Measurements from ENCODE around the gene NLRP8. TPM values are rescaled to one million over a fixed set of nuclear protein-coding genes. Genes with fewer than 3 reads are reported as not detected.

Gene NLRP8
- total and polyA plus RNA-seq, 2 donors (not counting 1 experiment from before 2014, with no cell fraction given) = not detected

- POLR2A ChIA-PET = no interaction called here
- intact Hi-C loops (cut with micrococcal nuclease) = no loop called here
These were observed 37.6 kb downstream of the NLRP8 start for GRCh38 chr19:55985254-55985653.

GRCh38 chr19:55986487-55986886, 38.9 kb downstream of the NLRP8 start, which contains the start of gene NLRP5:
TSS of gene NLRP5 (plus strand) at chr19:55986775.
- Histone ChIP-seq H3K27ac (ENCODE audit: low read length in 2 of 2) (no peak within 1 kb of the TSS), H3K9me3 (ENCODE audit: control extremely low read depth in 1 of 3, control insufficient read depth in 2 of 3, insufficient read depth in 1 of 3, low read length in 2 of 3) (peaks cover 0 to 13% (median 0%) of the 10 kb centered on the region in 3 donors), H3K79me2 (ENCODE audit: control insufficient read depth, insufficient read depth, low read length) (no peaks in the 10 kb centered on the region), H4K20me1 (ENCODE audit: control insufficient read depth, insufficient read depth, low read length, poor library complexity, severe bottlenecking) (no peaks in the 10 kb centered on the region), H2AFZ (ENCODE audit: insufficient read depth, low read depth, low read length, poor library complexity, severe bottlenecking) (no peak within 1 kb of the TSS), H3K9ac (ENCODE audit: low read length) (no peak within 1 kb of the TSS), H3K36me3 (replicated peaks in 1 of 2; ENCODE audit: control extremely low read depth in 1 of 2, control insufficient read depth in 1 of 2, extremely low read depth in 1 of 2, insufficient read depth in 2 of 2, low read length in 1 of 2) (no peaks in the 10 kb centered on the region), H3K4me2 (replicated peaks; ENCODE audit: low read depth, low read length, poor library complexity, severe bottlenecking) (no peak within 1 kb of the TSS), H3K4me1 (ENCODE audit: control insufficient read depth in 2 of 2, insufficient read depth in 2 of 2, low read length in 2 of 2) (no peaks in the 10 kb centered on the region), H3K27me3 (replicated peaks in 1 of 4; ENCODE audit: control extremely low read depth in 1 of 4, control insufficient read depth in 3 of 4, insufficient read depth in 4 of 4, low read length in 3 of 4) (no peaks in the 10 kb centered on the region), H3K4me3 (ENCODE audit: control extremely low read depth in 1 of 5, extremely low read depth in 1 of 5, insufficient read depth in 1 of 5, low read depth in 2 of 5, low read length in 4 of 5) (no peak within 1 kb of the TSS)
- no peaks in the 10 kb centered on the region for H3K9me3 Mint-ChIP-seq (ENCODE audit: insufficient read depth)
- no peak for ATAC-seq (ENCODE audit: low read depth)
- H3K4me3 Mint-ChIP-seq = no peak within 1 kb of the TSS
- no peak for DNase-seq
- TF ChIP-seq EZH2 (IDR thresholded peaks at IDR 0.05; ENCODE audit: borderline replicate concordance, insufficient read depth, low read depth, low read length, poor library complexity, severe bottlenecking) (no peak), CTCF (IDR thresholded peaks at IDR 0.05) (no peak)
- H3K27me3 Mint-ChIP-seq = no peaks in the 10 kb centered on the region
- ChIA-PET CTCF (no interaction called here), POLR2A (no interaction called here)
- intact Hi-C loops (cut with micrococcal nuclease) = no loop called here
- no peaks in the 10 kb centered on the region for H3K4me1 Mint-ChIP-seq
- 48% methylated on average over 9 of the region's 10 CpGs for WGBS (ENCODE audit: insufficient coverage)
- H3K27ac Mint-ChIP-seq = no peak within 1 kb of the TSS

More at GRCh38 chr19:55985254-55985653, 37.6 kb downstream of the NLRP8 start:
- Histone ChIP-seq H3K27ac (ENCODE audit: low read length in 2 of 2) (no peak overlapping the region), H3K9me3 (ENCODE audit: control extremely low read depth in 1 of 3, control insufficient read depth in 2 of 3, insufficient read depth in 1 of 3, low read length in 2 of 3) (peaks cover 0 to 17% (median 0%) of the 10 kb centered on the region in 3 donors), H3K4me1 (ENCODE audit: control insufficient read depth in 2 of 2, insufficient read depth in 2 of 2, low read length in 2 of 2) (no peaks in the 10 kb centered on the region), H2AFZ (ENCODE audit: insufficient read depth, low read depth, low read length, poor library complexity, severe bottlenecking) (no peak overlapping the region), H3K9ac (ENCODE audit: low read length) (no peak overlapping the region), H3K4me3 (ENCODE audit: control extremely low read depth in 1 of 5, extremely low read depth in 1 of 5, insufficient read depth in 1 of 5, low read depth in 2 of 5, low read length in 4 of 5) (no peak overlapping the region), H3K4me2 (replicated peaks; ENCODE audit: low read depth, low read length, poor library complexity, severe bottlenecking) (no peak overlapping the region), H4K20me1 (ENCODE audit: control insufficient read depth, insufficient read depth, low read length, poor library complexity, severe bottlenecking) (no peaks in the 10 kb centered on the region), H3K36me3 (replicated peaks in 1 of 2; ENCODE audit: control extremely low read depth in 1 of 2, control insufficient read depth in 1 of 2, extremely low read depth in 1 of 2, insufficient read depth in 2 of 2, low read length in 1 of 2) (no peaks in the 10 kb centered on the region), H3K79me2 (ENCODE audit: control insufficient read depth, insufficient read depth, low read length) (no peaks in the 10 kb centered on the region), H3K27me3 (replicated peaks in 1 of 4; ENCODE audit: control extremely low read depth in 1 of 4, control insufficient read depth in 3 of 4, insufficient read depth in 4 of 4, low read length in 3 of 4) (no peaks in the 10 kb centered on the region)
- H3K27ac Mint-ChIP-seq = no peak overlapping the region
- ATAC-seq (ENCODE audit: low read depth) = no peak
- no peak overlapping the region for H3K4me3 Mint-ChIP-seq
- WGBS (ENCODE audit: insufficient coverage) = no CpG with 5 or more reads among the region's 1 CpG
- CTCF ChIA-PET = no interaction called here
- H3K9me3 Mint-ChIP-seq (ENCODE audit: insufficient read depth) = no peaks in the 10 kb centered on the region
- H3K27me3 Mint-ChIP-seq = peaks cover 1% of the 10 kb centered on the region
- TF ChIP-seq CTCF (IDR thresholded peaks at IDR 0.05) (no peak), EZH2 (IDR thresholded peaks at IDR 0.05; ENCODE audit: borderline replicate concordance, insufficient read depth, low read depth, low read length, poor library complexity, severe bottlenecking) (no peak)
- H3K4me1 Mint-ChIP-seq = no peaks in the 10 kb centered on the region
- no peak for DNase-seq
